Loucy (cell line): ENCODE measurements around the gene MFAP2.

Source experiments
- H2AFZ ChIP-seq: fragments of 200-600 bp; sonication (generic); 2 replicates; pipeline ENCODE4 v1.6.0; 2016; ENCODE audit warnings: antibody characterized with exemption, mild to moderate bottlenecking, low read length, moderate library complexity
- H3F3A ChIP-seq: fragments of 200-600 bp; 2 replicates; pipeline ENCODE4 v1.6.0; 2016; ENCODE audit warnings: antibody characterized with exemption, low read depth, mild to moderate bottlenecking
- H3K27me3 ChIP-seq: fragments of 200-600 bp; sonication (generic); 2 replicates; pipeline ENCODE4 v1.6.1; 2014; ENCODE audit warnings: low read length, mild to moderate bottlenecking; ENCODE audit not compliant: insufficient read depth, poor library complexity, severe bottlenecking
- H3K36me3 ChIP-seq: fragments of 200-600 bp; sonication (generic); 2 replicates; pipeline ENCODE4 v1.6.1; 2016; ENCODE audit warnings: low read length; ENCODE audit not compliant: insufficient read depth
- H3K4me1 ChIP-seq: fragments of 200-600 bp; sonication (generic); 2 replicates; pipeline ENCODE4 v1.5.1; 2014; ENCODE audit warnings: low read length, mild to moderate bottlenecking; ENCODE audit not compliant: insufficient read depth, poor library complexity, severe bottlenecking
- H3K4me2 ChIP-seq: fragments of 200-600 bp; sonication (generic); 2 replicates; pipeline ENCODE4 v1.6.0; 2014; ENCODE audit warnings: antibody characterized with exemption, low read length, low read depth, mild to moderate bottlenecking; ENCODE audit not compliant: poor library complexity, severe bottlenecking
- H3K4me3 ChIP-seq: fragments of 200-600 bp; sonication (generic); 2 replicates; pipeline ENCODE4 v1.5.1; 2014; ENCODE audit warnings: low read length, mild to moderate bottlenecking, mixed read lengths; ENCODE audit not compliant: poor library complexity, severe bottlenecking
- H3K79me2 ChIP-seq: fragments of 200-600 bp; sonication (generic); 2 replicates; pipeline ENCODE4 v1.6.1; 2014; ENCODE audit warnings: low read length; ENCODE audit not compliant: insufficient read depth
- H3K9ac ChIP-seq: fragments of 200-600 bp; sonication (generic); 2 replicates; pipeline ENCODE4 v1.6.0; 2014; ENCODE audit warnings: mild to moderate bottlenecking, low read depth, low read length, moderate library complexity; ENCODE audit not compliant: poor library complexity, severe bottlenecking
- H3K9me2 ChIP-seq: fragments of 200-600 bp; sonication (generic); replicated peaks from 2 replicates; pipeline ENCODE4 v1.6.1; 2016; ENCODE audit warnings: low read depth, low read length, mixed read lengths
- H3K9me3 ChIP-seq: fragments of 200-600 bp; sonication (generic); 2 replicates; pipeline ENCODE4 v1.6.1; 2014; ENCODE audit warnings: mild to moderate bottlenecking, antibody characterized with exemption, low read length, low read depth; ENCODE audit not compliant: insufficient read depth
- H4K20me1 ChIP-seq: fragments of 200-600 bp; sonication (generic); 2 replicates; pipeline ENCODE4 v1.6.0; 2014; ENCODE audit warnings: antibody characterized with exemption, low read length, mild to moderate bottlenecking; ENCODE audit not compliant: insufficient read depth, poor library complexity, severe bottlenecking
- CTCF ChIP-seq: fragments of 200-600 bp; sonication (generic); conservative IDR thresholded peaks from 2 replicates; pipeline ENCODE4 v1.5.1; 2014; ENCODE audit warnings: mild to moderate bottlenecking, antibody characterized with exemption, low read length
- EZH2phosphoT487 ChIP-seq: fragments of 200-600 bp; IDR thresholded peaks from 2 replicates; pipeline ENCODE4 v1.6.1; 2018; ENCODE audit warnings: antibody characterized with exemption, mild to moderate bottlenecking, moderate library complexity, borderline replicate concordance

The MFAP2 gene

DNA sequence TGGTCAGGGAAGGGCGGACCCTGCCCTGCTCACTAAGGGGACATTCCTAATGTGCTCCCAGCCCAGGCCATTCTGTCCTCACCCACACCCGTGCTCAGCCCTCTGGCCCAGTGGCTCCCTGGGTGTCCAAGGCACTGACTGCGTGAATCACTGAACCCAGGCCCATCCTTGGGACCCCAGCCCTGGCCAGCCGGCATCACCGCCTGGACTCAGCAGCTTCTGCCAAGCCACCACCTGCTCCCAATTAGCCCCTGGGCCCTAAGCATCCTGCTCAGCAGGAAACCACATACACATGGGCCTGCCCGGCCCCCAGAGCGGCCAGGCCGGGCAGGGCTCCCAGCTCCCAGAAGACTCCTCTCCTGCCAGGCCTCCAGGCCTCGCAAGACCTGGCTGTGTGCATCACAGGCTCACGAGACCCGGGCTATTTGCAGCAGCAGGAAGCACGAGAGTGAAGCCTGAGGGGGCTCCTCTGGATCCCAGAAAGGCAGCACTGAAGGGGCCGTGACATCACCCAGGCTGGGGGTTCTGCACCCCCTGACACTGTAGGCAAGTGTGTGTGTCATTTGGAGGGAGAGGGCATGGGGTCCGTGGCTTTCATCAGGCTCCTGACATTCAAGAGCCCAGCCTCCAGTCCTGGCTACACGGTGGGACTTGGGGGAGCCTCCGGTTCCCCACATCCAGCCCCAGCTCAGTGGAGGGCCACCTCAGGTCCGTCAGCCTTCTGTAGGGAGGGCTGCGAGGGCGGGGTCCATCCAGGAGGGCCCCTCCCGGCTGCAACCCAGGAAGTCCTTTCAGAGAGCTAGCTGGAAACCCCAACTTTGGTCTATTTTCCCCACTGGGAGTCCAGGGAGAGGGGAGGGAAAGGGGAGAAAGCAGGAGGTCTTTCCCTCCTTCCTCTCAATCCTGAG lies 1.6 kb downstream of the MFAP2 start:
- no peaks in the 10 kb centered on the region for H3F3A ChIP-seq
- no peaks in the 10 kb centered on the region for H3K36me3 ChIP-seq
- no peak overlapping the region for H3K9ac ChIP-seq
- no peak overlapping the region for H3K4me2 ChIP-seq
- H3K79me2 ChIP-seq, result no peaks in the 10 kb centered on the region
- no peak overlapping the region for H3K4me3 ChIP-seq
- no peaks in the 10 kb centered on the region for H3K9me2 ChIP-seq
- H2AFZ ChIP-seq, result no peak overlapping the region
- no peaks in the 10 kb centered on the region for H3K27me3 ChIP-seq
- no peak for TF ChIP-seq CTCF
- H3K4me1 ChIP-seq, result peaks cover 11% of the 10 kb centered on the region
- no peaks in the 10 kb centered on the region for H4K20me1 ChIP-seq
- no peaks in the 10 kb centered on the region for H3K9me3 ChIP-seq

DNA sequence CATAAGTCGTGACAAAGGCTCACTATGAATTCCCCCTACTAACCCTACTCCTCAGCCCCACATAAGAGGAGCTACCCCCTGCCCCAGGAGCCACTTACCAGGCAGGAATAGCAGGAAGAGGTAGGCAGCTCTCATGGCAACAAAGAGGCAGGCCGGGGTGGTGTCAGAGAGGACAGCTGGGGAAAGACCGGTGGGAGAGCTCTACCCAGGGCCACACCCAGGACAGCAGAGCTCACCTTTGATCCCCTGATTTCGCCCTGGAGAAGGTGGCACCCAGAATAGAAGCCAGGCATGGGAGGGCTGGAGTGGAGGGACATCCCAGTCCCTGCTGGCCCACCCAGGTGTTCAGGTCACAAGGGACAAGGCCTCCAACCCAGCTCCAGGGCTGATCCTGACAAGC lies 2.3 kb downstream of the MFAP2 start:
- H2AFZ ChIP-seq, result no peak overlapping the region
- H3K9me3 ChIP-seq, result no peaks in the 10 kb centered on the region
- H3K4me2 ChIP-seq, result no peak overlapping the region
- H3K9ac ChIP-seq, result no peak overlapping the region
- H3K79me2 ChIP-seq, result no peaks in the 10 kb centered on the region
- no peaks in the 10 kb centered on the region for H3K36me3 ChIP-seq
- H3F3A ChIP-seq, result no peaks in the 10 kb centered on the region
- no peaks in the 10 kb centered on the region for H3K27me3 ChIP-seq
- H4K20me1 ChIP-seq, result no peaks in the 10 kb centered on the region
- no peaks in the 10 kb centered on the region for H3K9me2 ChIP-seq
- H3K4me1 ChIP-seq, result peaks cover 11% of the 10 kb centered on the region
- no peak for TF ChIP-seq CTCF
- TF ChIP-seq EZH2phosphoT487, result no peak
- no peak overlapping the region for H3K4me3 ChIP-seq

- H3K4me2 ChIP-seq, result no peak overlapping the region
- H3K79me2 ChIP-seq, result no peaks in the 10 kb centered on the region
- no peaks in the 10 kb centered on the region for H3F3A ChIP-seq
- no peak overlapping the region for H3K4me3 ChIP-seq
- H4K20me1 ChIP-seq, result no peaks in the 10 kb centered on the region
- H3K9ac ChIP-seq, result no peak overlapping the region
- no peak overlapping the region for H2AFZ ChIP-seq
- TF ChIP-seq EZH2phosphoT487 (no peak), CTCF (no peak)
- no peaks in the 10 kb centered on the region for H3K27me3 ChIP-seq
- no peaks in the 10 kb centered on the region for H3K9me3 ChIP-seq
- H3K36me3 ChIP-seq, result no peaks in the 10 kb centered on the region
- H3K9me2 ChIP-seq, result no peaks in the 10 kb centered on the region
- H3K4me1 ChIP-seq, result peaks cover 11% of the 10 kb centered on the region
Observed at GRCh38 chr1:16977377-16977776, 3.0 kb downstream of the MFAP2 start.
